CD14-positive monocyte (primary cell): ENCODE measurements around the gene MGAT5. TPM values are rescaled to one million over a fixed set of nuclear protein-coding genes. Genes with fewer than 3 reads are reported as not detected.

ENCODE experiments used
- DNase-seq, 3 donors: peaks; one replicate each; pipeline ENCODE4 v3.0.0-alpha.2; 2011 to 2022
- H2AFZ ChIP-seq: 2 replicates; pipeline ENCODE4 v1.6.0; 2012; ENCODE audit warnings: mild to moderate bottlenecking, low read depth, low read length, inconsistent platforms; ENCODE audit not compliant: insufficient read depth, poor library complexity, severe bottlenecking
- H3K27ac ChIP-seq, 2 donors: 1 replicate in 1 of 2; 2 replicates in 1 of 2; pipeline ENCODE4 v1.5.1; 2012 to 2013; ENCODE audit warnings: low read length in 2 of 2, control low read depth in 1 of 2, inconsistent platforms in 1 of 2, low read depth in 1 of 2, mild to moderate bottlenecking in 1 of 2
- H3K27me3 ChIP-seq, 2 donors: one replicate each; pipeline versions ENCODE4 v1.6.0 to v1.6.1; 2011 to 2013; ENCODE audit warnings: low read length in 2 of 2; ENCODE audit not compliant: control insufficient read depth in 2 of 2, insufficient read depth in 2 of 2
- H3K36me3 ChIP-seq, 2 donors: replicated peaks in 1 of 2; 1 replicate in 1 of 2; 2 replicates in 1 of 2; pipeline versions ENCODE4 v1.5.1 to v1.6.1; 2012 to 2013; ENCODE audit warnings: low read length in 2 of 2, control low read depth in 1 of 2, inconsistent platforms in 1 of 2, mild to moderate bottlenecking in 1 of 2; ENCODE audit not compliant: insufficient read depth in 2 of 2, control insufficient read depth in 1 of 2
- H3K4me1 ChIP-seq, 2 donors: 1 replicate in 1 of 2; 2 replicates in 1 of 2; pipeline versions ENCODE4 v1.5.1 to v1.6.1; 2012 to 2013; ENCODE audit warnings: low read length in 2 of 2, control low read depth in 1 of 2, inconsistent platforms in 1 of 2, mild to moderate bottlenecking in 1 of 2, moderate library complexity in 1 of 2; ENCODE audit not compliant: insufficient read depth in 2 of 2, control insufficient read depth in 1 of 2
- H3K4me2 ChIP-seq: replicated peaks from 2 replicates; pipeline ENCODE3; 2012; ENCODE audit warnings: low read length, moderate library complexity, mild to moderate bottlenecking; ENCODE audit not compliant: poor library complexity, severe bottlenecking; ENCODE audit errors: extremely low read depth
- H3K4me3 ChIP-seq, 3 experiments: fragments of 200-600 bp in 1 of 3; sonication (generic) in 1 of 3; replicated peaks in 1 of 3; 1 replicate in 2 of 3; 2 replicates in 1 of 3; pipeline ENCODE4 v1.5.1; 2011 to 2013; ENCODE audit warnings: low read length in 3 of 3, mild to moderate bottlenecking in 3 of 3, control low read depth in 2 of 3, low read depth in 2 of 3, inconsistent platforms in 1 of 3, moderate library complexity in 1 of 3
- H3K79me2 ChIP-seq: 2 replicates; pipeline ENCODE4 v1.6.0; 2012; ENCODE audit warnings: mild to moderate bottlenecking, control low read depth, inconsistent platforms, low read length, moderate library complexity; ENCODE audit not compliant: insufficient read depth
- H3K9ac ChIP-seq: 2 replicates; pipeline ENCODE4 v1.6.0; 2017; ENCODE audit warnings: low read length, mild to moderate bottlenecking; ENCODE audit not compliant: insufficient read depth, poor library complexity, severe bottlenecking
- H3K9me3 ChIP-seq, 2 donors: replicated peaks in 1 of 2; 1 replicate in 1 of 2; 2 replicates in 1 of 2; pipeline versions ENCODE4 v1.5.1 to v1.6.1; 2012 to 2013; ENCODE audit warnings: low read length in 2 of 2, control low read depth in 1 of 2; ENCODE audit not compliant: control insufficient read depth in 1 of 2, insufficient read depth in 1 of 2
- H4K20me1 ChIP-seq: 2 replicates; pipeline ENCODE4 v1.6.0; 2012; ENCODE audit warnings: mild to moderate bottlenecking, low read length, control low read depth, moderate library complexity; ENCODE audit not compliant: insufficient read depth
- H3K27ac Mint-ChIP-seq, 7 donors: one replicate each; pipeline ENCODE4 v1.8.0; 2020; ENCODE audit warnings: mild to moderate bottlenecking in 7 of 7, mixed read lengths in 7 of 7, moderate library complexity in 6 of 7, inconsistent platforms in 2 of 7
- H3K27me3 Mint-ChIP-seq, 3 donors: one replicate each; pipeline ENCODE4 v1.8.0; 2021 to 2022; ENCODE audit warnings: low read depth in 3 of 3, mild to moderate bottlenecking in 3 of 3, mixed read lengths in 3 of 3, moderate library complexity in 3 of 3, inconsistent platforms in 1 of 3
- H3K36me3 Mint-ChIP-seq, 2 donors: one replicate each; pipeline ENCODE4 v1.8.0; 2020; ENCODE audit warnings: mixed read lengths in 2 of 2, inconsistent platforms in 1 of 2, mild to moderate bottlenecking in 1 of 2
- H3K4me1 Mint-ChIP-seq: one replicate; pipeline ENCODE4 v1.8.0; 2020; ENCODE audit warnings: mild to moderate bottlenecking, mixed read lengths
- H3K4me3 Mint-ChIP-seq, 2 donors: one replicate each; pipeline ENCODE4 v1.8.0; 2020; ENCODE audit warnings: mild to moderate bottlenecking in 2 of 2, mixed read lengths in 2 of 2, moderate library complexity in 1 of 2
- H3K9me3 Mint-ChIP-seq, 7 donors: one replicate each; pipeline ENCODE4 v1.8.0; 2020 to 2022; ENCODE audit warnings: mixed read lengths in 7 of 7, mild to moderate bottlenecking in 6 of 7, moderate library complexity in 6 of 7, inconsistent platforms in 2 of 7
- CTCF ChIP-seq: fragments of 200-600 bp; IDR thresholded peaks from one replicate; pipeline ENCODE4 v1.8.0; 2022; ENCODE audit warnings: antibody characterized with exemption, mild to moderate bottlenecking
- whole genome bisulfite sequencing: methylation state at CpG from one replicate; pipeline ENCODE4 v1.1.5; 2013; ENCODE audit warnings: missing lambda C conversion rate; ENCODE audit not compliant: insufficient coverage; 5-methylcytosine and 5-hydroxymethylcytosine counted together
- intact Hi-C, 2 donors: fragments of 100-400 bp; cut with micrococcal nuclease; formaldehyde crosslinking; loops; one replicate each; pipeline versions ENCODE4 v1.15.0 to v1.15.1; 2023
- polyA plus RNA-seq, 3 donors: library from polyadenylated mRNA; depleted of rRNA in 1 of 3; unstranded in 2 of 3; stranded (reverse) in 1 of 3; fragments of 300-500 nt in 2 of 3; fragments of >200 nt in 1 of 3; fragmentation: Illumina TruSeq in 2 of 3; gene quantifications; 1 replicate in 2 of 3; 2 replicates in 1 of 3; pipeline ENCODE4 v1.2.3, GENCODE V29; 2012 to 2021

MGAT5 gene
- polyA plus RNA-seq, 3 donors: 1.9 to 6.6 (median 2.4) TPM

- Mint-ChIP-seq H3K27me3 (peaks cover 0 to 2% (median 0%) of the 10 kb centered on the region in 3 donors), H3K4me3 (no peak overlapping the region), H3K9me3 (no peaks in the 10 kb centered on the region), H3K27ac (no peak overlapping the region), H3K4me1 (no peaks in the 10 kb centered on the region), H3K36me3 (peaks cover 32 to 35% of the 10 kb centered on the region in 2 donors)
- H2AFZ ChIP-seq: no peak overlapping the region
- H3K36me3 ChIP-seq: peaks cover 0 to 11% of the 10 kb centered on the region in 2 donors
- WGBS: 100% methylated on average over 2 of the region's 3 CpGs
- no peaks in the 10 kb centered on the region for H3K79me2 ChIP-seq
- H3K9me3 ChIP-seq: no peaks in the 10 kb centered on the region
- intact Hi-C loops: no loop called here
- H3K27ac ChIP-seq: no peak overlapping the region
- H4K20me1 ChIP-seq: no peaks in the 10 kb centered on the region
- no peak overlapping the region for H3K4me3 ChIP-seq
- no peaks in the 10 kb centered on the region for H3K4me1 ChIP-seq
- TF ChIP-seq CTCF: no peak
- H3K27me3 ChIP-seq: no peaks in the 10 kb centered on the region
- no peak overlapping the region for H3K9ac ChIP-seq
- no peak overlapping the region for H3K4me2 ChIP-seq
- DNase-seq: no peak
Observed at GRCh38 chr2:134379722-134380121, 125.8 kb downstream of the MGAT5 start.

GRCh38 chr2:134381141-134381540 is 127.3 kb downstream of the MGAT5 start:
- Mint-ChIP-seq H3K9me3 (no peaks in the 10 kb centered on the region), H3K27ac (no peak overlapping the region), H3K4me3 (no peak overlapping the region), H3K27me3 (peaks cover 0 to 3% (median 0%) of the 10 kb centered on the region in 3 donors), H3K36me3 (peaks cover 34 to 35% of the 10 kb centered on the region in 2 donors), H3K4me1 (no peaks in the 10 kb centered on the region)
- no peak for DNase-seq
- H3K4me1 ChIP-seq: no peaks in the 10 kb centered on the region
- no peak overlapping the region for H3K4me2 ChIP-seq
- intact Hi-C loops: no loop called here
- H3K36me3 ChIP-seq: peaks cover 0 to 11% of the 10 kb centered on the region in 2 donors
- H3K4me3 ChIP-seq: no peak overlapping the region
- no peaks in the 10 kb centered on the region for H3K79me2 ChIP-seq
- WGBS: no CpG with 5 or more reads among the region's 1 CpG
- no peak overlapping the region for H3K27ac ChIP-seq
- no peak overlapping the region for H2AFZ ChIP-seq
- no peak for TF ChIP-seq CTCF
- no peaks in the 10 kb centered on the region for H4K20me1 ChIP-seq
- no peaks in the 10 kb centered on the region for H3K27me3 ChIP-seq
- H3K9me3 ChIP-seq: no peaks in the 10 kb centered on the region
- H3K9ac ChIP-seq: no peak overlapping the region
